Suppressor macrophage (primary cell): ENCODE data around the gene ZNF619.

ENCODE experiments used
- DNase-seq, 4 experiments: peaks; one replicate each; pipeline ENCODE4 v3.0.0-alpha.2; 2020 to 2022

The ZNF619 gene

DNA sequence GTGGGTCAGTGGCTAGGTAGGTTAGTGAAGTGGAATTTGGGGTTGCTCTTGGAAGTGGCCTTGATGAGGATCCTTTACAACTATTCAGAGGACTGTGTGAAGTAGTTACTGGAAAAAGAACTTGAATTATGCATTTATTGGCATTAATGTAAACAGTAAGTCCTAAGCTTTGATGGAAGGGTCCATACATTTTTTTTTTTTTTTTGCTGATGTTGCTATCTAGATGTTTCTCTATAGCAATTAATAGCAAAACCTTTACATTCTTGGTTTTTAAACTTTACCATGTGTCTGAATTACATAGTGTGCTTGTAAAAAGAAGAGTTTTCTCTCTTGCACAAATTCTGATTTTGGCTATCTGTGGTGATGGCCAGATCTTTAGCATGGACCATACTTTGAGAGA is 57.4 kb downstream of the ZNF619 start:
- DNase-seq = no peak
